Upper lobe of right lung (tissue), 1 donor: ENCODE measurements around the gene ARAP1. TPM values are rescaled to one million over a fixed set of nuclear protein-coding genes. Genes with fewer than 3 reads are reported as not detected.

Source experiments
- ATAC-seq: fragments of 200-7000 bp; cut with Tn5 transposase; one replicate; pipeline ENCODE4 v1.9.1; 2020; ENCODE audit warnings: mild to moderate bottlenecking, moderate library complexity
- DNase-seq: peaks from one replicate; pipeline ENCODE4 v3.0.0-alpha.2; 2020
- H3K27ac ChIP-seq: fragments of 200-600 bp; one replicate; pipeline ENCODE4 v1.8.0; 2022
- H3K27me3 ChIP-seq: fragments of 200-600 bp; one replicate; pipeline ENCODE4 v1.8.0; 2022; ENCODE audit warnings: mild to moderate bottlenecking
- H3K36me3 ChIP-seq: fragments of 200-600 bp; one replicate; pipeline ENCODE4 v1.8.0; 2022
- H3K4me1 ChIP-seq: fragments of 200-600 bp; one replicate; pipeline ENCODE4 v1.8.0; 2022
- H3K4me3 ChIP-seq: fragments of 200-600 bp; one replicate; pipeline ENCODE4 v1.8.0; 2022; ENCODE audit warnings: mild to moderate bottlenecking
- H3K9me3 ChIP-seq: fragments of 200-600 bp; one replicate; pipeline ENCODE4 v1.8.0; 2022
- intact Hi-C: fragments of 100-400 bp; cut with DNase I; formaldehyde crosslinking; loops from one replicate; pipeline ENCODE4 v1.11.0; 2022
- microRNA-seq: library from miRNA; unstranded; fragments of <30 nt; microRNA quantifications from one replicate; pipeline ENCODE4 v1.2.0, GENCODE V29; 2020; ENCODE audit warnings: borderline microRNAs expressed
- total RNA-seq: library from RNA; stranded (reverse); fragmentation: NEBNext Ultra II Directional; extraction: Animal tissue kit (Norgen Biotek cat#: 25700); gene quantifications from one replicate; pipeline ENCODE4 v1.2.1, GENCODE V29; 2021
- TF ChIP-seq, protein P1 (sequence below): fragments of 200-600 bp; IDR thresholded peaks from one replicate; pipeline ENCODE4 v1.8.0; 2022; ENCODE audit warnings: antibody characterized with exemption
- donor health status: DM: no; HTN: yes; CAD: no; lungs with severe emphysema.

The ARAP1 gene
- total RNA-seq, 1 donor from 2014 or later, result 226 TPM

DNA sequence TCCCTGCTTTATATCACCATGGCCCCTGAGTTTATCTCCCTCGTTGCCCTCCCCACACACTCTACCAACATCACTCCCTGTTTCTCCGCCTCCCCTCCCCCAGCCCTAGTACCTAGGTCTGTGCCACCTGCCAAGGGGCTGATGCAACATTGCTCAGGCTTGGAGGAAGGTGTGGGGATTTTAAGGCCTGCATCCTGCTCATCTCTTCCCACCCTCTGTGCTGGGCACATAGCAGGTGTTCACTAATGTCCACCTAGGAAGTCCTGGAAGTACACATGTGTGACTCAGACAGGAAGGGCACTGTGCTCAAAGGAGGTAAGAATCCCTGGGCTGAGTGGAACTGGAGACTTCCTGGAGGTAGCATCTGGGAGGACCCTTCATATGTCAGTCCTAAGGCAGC is 115.0 kb downstream of the ARAP1 start:
- H3K9me3 ChIP-seq, result no peaks in the 10 kb centered on the region
- intact Hi-C loops, result loop anchor here (5.0 kb wide), 1 partner anchor 35 kb away; no protein-coding TSS in a partner anchor

DNA sequence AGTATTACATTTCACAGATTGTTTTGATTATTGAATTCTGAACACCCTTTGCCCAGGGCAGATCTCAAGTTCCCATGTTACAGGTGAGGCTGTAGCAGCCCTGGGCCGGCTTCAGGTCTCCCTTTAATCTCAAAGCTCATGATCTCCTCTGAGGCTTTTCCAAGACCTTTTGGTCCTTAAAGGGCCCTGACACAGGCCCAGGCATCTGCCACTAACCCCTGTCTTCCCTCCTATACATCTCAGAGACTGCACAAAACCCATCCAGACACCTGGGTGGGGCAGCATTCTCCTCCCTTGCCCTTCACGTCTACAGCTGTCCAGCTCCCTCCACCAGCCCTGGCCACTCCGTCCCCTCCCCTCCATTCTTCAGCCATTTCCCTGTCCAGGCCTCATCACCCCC is 115.8 kb downstream of the ARAP1 start:
- H3K4me1 ChIP-seq, result peaks cover 6% of the 10 kb centered on the region
- H3K36me3 ChIP-seq, result no peaks in the 10 kb centered on the region
- ATAC-seq, result no peak
- TF ChIP-seq, protein P1, sequence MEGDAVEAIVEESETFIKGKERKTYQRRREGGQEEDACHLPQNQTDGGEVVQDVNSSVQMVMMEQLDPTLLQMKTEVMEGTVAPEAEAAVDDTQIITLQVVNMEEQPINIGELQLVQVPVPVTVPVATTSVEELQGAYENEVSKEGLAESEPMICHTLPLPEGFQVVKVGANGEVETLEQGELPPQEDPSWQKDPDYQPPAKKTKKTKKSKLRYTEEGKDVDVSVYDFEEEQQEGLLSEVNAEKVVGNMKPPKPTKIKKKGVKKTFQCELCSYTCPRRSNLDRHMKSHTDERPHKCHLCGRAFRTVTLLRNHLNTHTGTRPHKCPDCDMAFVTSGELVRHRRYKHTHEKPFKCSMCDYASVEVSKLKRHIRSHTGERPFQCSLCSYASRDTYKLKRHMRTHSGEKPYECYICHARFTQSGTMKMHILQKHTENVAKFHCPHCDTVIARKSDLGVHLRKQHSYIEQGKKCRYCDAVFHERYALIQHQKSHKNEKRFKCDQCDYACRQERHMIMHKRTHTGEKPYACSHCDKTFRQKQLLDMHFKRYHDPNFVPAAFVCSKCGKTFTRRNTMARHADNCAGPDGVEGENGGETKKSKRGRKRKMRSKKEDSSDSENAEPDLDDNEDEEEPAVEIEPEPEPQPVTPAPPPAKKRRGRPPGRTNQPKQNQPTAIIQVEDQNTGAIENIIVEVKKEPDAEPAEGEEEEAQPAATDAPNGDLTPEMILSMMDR, result no peak
- DNase-seq, result no peak
- peaks cover 14% of the 10 kb centered on the region for H3K27me3 ChIP-seq
- H3K27ac ChIP-seq, result no peak overlapping the region
- no peak overlapping the region for H3K4me3 ChIP-seq
- intact Hi-C loops, result loop anchor here (5.0 kb wide), 1 partner anchor 34 kb away; no protein-coding TSS in a partner anchor
- no peaks in the 10 kb centered on the region for H3K9me3 ChIP-seq

More for the DNA sequence above, 115.0 kb downstream of the ARAP1 start:
- Histone ChIP-seq H3K4me3 (no peak overlapping the region), H3K27ac (no peak overlapping the region), H3K36me3 (no peaks in the 10 kb centered on the region), H3K4me1 (peaks cover 10% of the 10 kb centered on the region), H3K27me3 (peaks cover 14% of the 10 kb centered on the region)
- no peak for DNase-seq
- no peak for ATAC-seq
- TF ChIP-seq, protein P1, result no peak

DNA sequence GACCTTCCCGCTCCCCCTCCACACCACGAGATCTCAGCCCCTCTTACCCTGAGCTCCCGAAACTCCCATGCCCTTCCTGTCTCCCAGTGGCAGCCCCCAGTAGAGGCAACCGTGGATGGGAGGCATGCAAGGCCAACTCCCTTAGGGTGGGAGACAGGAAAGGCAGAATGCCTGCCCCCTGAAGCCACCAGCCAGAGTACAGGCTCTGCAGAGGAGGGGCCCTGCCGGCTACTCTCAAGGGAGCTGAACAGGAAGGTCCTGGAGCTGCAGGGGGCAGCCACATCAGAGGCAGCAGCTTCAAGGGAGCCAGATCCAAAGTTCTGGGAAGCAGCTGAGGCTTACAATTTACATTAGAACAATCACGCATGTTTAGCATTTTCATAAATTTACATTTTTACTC is 116.3 kb downstream of the ARAP1 start:
- no peaks in the 10 kb centered on the region for H3K36me3 ChIP-seq
- TF ChIP-seq, protein P1, result no peak
- H3K4me3 ChIP-seq, result no peak overlapping the region
- H3K9me3 ChIP-seq, result no peaks in the 10 kb centered on the region
- DNase-seq (no peak), ATAC-seq (no peak)
- H3K4me1 ChIP-seq, result peaks cover 6% of the 10 kb centered on the region
- H3K27me3 ChIP-seq, result peaks cover 10% of the 10 kb centered on the region
- intact Hi-C loops, result loop anchor here (5.0 kb wide), 1 partner anchor 34 kb away; no protein-coding TSS in a partner anchor
- H3K27ac ChIP-seq, result no peak overlapping the region

DNA sequence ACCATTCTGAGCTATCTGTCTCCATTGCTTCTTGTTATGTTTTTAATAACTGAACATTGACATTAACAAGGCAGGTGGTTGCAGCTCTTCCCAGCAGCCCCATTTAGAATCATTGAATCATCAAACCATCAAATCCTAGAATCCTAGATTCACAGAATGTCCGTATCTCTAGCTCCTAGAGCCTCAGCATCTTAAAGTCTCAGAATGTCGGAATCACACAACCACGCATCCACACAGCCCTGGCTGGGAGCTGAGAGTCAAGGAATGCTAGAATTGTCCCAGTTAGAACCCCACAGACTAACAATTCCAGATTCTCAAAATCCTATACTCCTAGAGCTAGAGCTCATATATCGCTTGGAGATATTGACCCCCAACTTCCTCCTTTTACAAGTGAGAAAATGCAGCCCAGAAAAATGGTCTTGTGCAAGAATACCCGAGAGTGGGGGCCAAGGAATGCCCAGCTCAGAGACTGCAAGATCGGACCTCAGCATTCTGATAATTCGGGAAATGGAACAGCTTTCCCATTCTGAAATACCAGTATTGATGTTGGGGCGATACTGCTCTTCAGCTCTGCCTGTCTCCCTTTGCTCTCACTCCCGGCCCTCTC is 116.8 kb downstream of the ARAP1 start:
- ATAC-seq (no peak), DNase-seq (no peak)
- Histone ChIP-seq H3K36me3 (no peaks in the 10 kb centered on the region), H3K27me3 (peaks cover 8% of the 10 kb centered on the region), H3K27ac (no peak overlapping the region), H3K4me1 (peaks cover 6% of the 10 kb centered on the region), H3K9me3 (no peaks in the 10 kb centered on the region), H3K4me3 (no peak overlapping the region)
- TF ChIP-seq, protein P1, result no peak
- intact Hi-C loops, result loop anchor here (5.0 kb wide), 1 partner anchor 33 kb away; no protein-coding TSS in a partner anchor

Small RNA genes lying within 50 kb of the gene (microRNA-seq; reads per million reads assigned to microRNA genes)
- not detected for gene MIR4692

Other genes with a start within 250 kb of the ARAP1 start
- gene PDE2A, start 78.0 kb downstream of the ARAP1 start, total RNA-seq, result 27.3 TPM
- 116 TPM for gene STARD10, start 41.6 kb upstream of the ARAP1 start, total RNA-seq
- 77.5 TPM for gene ATG16L2, start 62.0 kb upstream of the ARAP1 start, total RNA-seq